Measurements from ENCODE around the gene PKM. TPM values are rescaled to one million over a fixed set of nuclear protein-coding genes. Genes with fewer than 3 reads are reported as not detected.

PKM gene
- 655 and 1,761 TPM in 2 replicates for total RNA-seq

DNA sequence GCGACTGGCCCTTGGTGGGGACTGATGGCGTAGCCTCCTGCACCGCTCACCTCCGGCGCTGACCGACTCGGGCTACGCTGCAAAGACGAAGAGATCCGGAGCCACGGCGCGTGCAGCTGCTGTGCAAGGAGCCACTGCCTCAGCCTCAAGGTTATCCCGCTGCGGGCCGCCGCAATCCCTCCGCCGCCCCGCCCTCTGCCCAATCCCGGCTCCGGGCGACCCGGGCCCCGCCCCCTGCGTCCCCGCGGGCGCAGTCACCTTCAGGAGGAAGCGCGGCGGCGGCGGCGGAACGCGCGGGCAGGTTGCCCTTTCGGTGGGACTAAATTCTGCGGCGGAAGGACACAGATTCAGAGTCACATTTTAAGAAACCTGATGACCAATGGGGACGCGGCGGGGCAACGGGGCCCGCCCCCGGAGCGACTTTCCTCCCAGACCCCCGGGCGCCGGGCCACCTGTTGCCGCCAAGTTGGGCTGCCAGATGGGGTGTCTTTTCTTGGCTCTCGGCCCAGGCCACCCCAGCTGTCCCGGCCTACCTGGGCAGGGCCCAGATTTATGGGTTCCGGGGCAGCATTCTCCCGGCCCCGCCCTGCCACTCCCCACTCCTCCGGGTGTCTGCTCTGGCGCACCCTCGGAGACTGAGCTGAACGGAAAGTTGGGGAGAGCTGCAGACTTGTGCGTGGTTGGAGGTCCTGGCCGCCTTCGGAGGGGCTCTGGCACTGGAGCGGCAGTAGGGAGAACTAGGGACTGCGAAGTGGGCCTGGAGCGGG lies at the start of gene PKM:
TSS of gene PKM (minus strand) at position 125 of the 767 bp plus-strand sequence. CDS start 12,093 bp downstream, outside the sequence.

DNA sequence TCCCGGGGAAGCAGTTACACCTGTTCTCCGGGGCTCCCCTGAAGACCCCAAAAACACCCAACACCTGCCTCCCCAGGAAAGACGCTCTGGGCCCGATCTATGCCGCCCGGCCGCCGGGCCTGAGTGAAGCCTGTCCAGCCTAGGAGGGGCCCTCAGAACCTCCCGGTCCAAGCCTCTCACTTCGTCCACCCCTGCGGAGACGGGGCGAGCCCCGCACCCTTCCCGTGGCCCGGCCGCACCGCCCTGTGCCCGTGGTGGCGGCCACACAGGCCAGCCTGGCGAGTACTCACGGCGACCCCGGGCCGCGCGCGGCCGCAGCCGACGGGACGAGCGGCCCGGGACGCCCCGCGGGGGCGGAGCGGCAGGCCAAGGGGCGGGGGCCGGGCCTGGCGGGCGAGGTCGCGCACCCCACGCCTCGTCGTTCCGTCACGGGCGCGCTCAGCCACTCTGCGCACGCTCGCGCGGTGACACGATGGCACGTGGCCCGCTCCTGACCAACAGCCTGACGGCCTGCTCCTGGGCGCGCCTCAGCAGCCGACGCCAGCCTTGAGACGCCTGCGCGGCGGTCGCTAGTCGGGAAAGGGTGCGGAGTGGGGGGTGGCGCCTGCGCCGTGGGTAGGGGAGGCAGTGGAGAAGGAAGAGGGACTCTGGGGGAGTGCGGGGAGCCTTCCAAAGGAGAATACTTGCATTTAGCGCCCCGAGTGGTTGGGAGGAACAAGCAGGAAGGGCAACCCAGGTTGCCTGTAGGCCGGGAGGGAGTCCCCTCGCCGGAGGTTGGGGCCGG lies 41.4 kb upstream of the PKM start, which contains the start of gene PARP6:
TSS of gene PARP6 (minus strand) at position 342 of the 784 bp plus-strand sequence. CDS start 5,077 bp downstream, outside the sequence.

DNA sequence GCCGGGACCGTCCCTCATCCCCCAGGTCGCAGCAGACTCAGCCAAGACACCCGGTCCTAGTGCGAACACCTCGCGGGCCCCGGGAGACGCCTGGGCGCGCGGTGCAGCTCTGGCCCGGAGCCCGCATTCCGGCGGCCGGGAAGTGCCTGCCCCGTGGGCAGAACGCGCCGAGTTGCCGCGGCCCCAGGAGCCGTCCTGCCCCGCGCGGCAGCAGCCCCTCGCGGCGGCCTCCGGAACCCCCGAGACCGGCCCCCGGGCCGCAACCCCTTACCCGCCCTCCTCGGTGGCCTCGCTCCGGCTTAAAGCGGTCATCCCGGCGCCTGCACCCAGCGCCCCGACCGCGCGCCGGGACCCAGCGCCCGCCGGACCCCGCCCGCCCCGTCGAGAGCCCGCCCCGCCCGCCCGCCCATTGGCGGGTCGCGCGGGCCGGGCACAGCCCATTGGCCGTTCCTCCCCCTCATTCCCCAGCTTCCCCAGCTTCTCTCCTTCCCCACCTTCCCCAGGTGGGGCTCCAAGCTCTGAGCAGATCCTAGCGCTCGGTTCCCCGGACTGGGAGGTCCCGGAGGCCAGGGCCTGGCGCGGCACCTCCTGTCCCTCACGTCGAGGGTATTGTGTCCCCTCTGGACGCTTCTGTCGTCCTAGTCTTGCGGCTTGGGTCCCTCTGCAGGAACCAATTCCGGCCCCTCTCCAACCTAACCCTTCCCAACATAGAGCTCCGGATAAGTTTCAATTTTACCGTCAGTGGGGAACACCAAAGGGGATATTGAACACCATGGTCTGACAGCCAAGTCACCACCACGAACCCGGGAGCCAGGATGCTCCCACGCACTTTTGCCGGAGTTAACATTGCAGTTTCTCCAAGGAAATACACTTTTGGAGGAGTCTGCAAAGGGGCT lies 33.3 kb downstream of the PKM start, which contains the start of gene GRAMD2A:
TSS of gene GRAMD2A (minus strand) at position 328 of the 896 bp plus-strand sequence.

Other genes with a start within 250 kb of the PKM start
- gene MYO9A, start 113.0 kb downstream of the PKM start, total RNA-seq = 39.6 and 59.7 TPM in 2 replicates
- 2.4 and 2.7 TPM in 2 replicates for gene SENP8, start 112.8 kb downstream of the PKM start, total RNA-seq
- gene GRAMD2A, start 33.4 kb downstream of the PKM start, total RNA-seq = 7.2 and 10.3 TPM in 2 replicates
- 24.3 and 35.5 TPM in 2 replicates for gene PARP6, start 41.4 kb upstream of the PKM start, total RNA-seq
- 0.21 TPM in 1 of 2 replicates, not detected in the other for gene CELF6, start 89.0 kb upstream of the PKM start, total RNA-seq
- 55.0 and 70.1 TPM in 2 replicates for gene HEXA, start 144.8 kb upstream of the PKM start, total RNA-seq
- not detected in 2 replicates for gene TMEM202, start 167.1 kb upstream of the PKM start, total RNA-seq
- 24.6 and 102 TPM in 2 replicates for gene ARIH1, start 243.1 kb upstream of the PKM start, total RNA-seq